Measurements from ENCODE around the gene TNRC18.

DNA sequence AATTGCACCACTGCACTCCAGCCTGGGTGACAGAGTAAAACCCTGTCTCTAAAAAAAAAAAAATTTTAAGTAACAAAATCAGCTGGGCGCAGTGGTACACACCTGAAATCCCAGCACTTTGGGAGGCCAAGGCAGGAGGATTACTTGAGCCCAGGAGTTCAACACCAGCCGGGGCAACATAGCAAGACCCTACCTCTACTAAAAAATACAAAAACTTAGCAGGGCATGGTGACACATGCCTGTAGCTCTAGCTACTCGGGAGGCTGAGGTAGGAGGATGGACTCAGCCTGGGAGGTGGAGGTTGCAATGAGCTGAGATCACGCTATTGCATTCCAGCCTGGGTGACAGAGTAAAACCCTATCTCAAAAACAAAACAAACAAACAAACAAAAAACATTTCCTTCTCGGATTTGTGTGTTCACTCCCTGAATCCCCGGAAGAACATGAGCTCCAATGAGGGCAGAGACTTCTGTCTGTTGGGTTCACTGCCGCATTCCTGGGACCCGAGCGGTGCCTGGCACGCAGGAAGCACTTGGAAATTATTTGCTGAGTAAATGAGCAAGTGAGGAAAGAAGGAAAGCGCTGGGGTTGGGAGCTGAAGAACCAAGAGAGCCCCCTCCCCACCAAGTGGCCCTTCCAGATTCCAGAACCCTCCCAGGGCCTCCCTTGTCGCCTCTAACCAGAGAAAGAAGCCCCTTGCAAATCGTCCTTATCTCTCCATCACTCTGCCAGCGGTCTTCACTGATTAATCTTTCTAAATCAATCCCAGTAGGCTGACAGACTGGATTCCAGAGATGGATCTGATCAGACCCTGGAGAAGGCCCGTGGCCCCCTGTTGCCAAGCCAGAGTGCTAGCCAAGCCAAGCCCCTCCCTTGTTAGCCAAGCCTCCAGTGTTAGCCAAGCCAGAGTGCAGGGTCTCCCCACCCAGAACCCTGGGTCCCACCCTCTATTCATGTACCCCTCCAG is 6.2 kb downstream of the TNRC18 start:
- TF ChIP-seq POLR2A (IDR thresholded peaks at IDR 0.05; ENCODE audit: low read depth, low read length) (no peak), POLR2AphosphoS5 (IDR thresholded peaks at IDR 0.05; ENCODE audit: insufficient read depth, low read depth, low read length) (no peak)
- TF ChIP-seq, protein P1, sequence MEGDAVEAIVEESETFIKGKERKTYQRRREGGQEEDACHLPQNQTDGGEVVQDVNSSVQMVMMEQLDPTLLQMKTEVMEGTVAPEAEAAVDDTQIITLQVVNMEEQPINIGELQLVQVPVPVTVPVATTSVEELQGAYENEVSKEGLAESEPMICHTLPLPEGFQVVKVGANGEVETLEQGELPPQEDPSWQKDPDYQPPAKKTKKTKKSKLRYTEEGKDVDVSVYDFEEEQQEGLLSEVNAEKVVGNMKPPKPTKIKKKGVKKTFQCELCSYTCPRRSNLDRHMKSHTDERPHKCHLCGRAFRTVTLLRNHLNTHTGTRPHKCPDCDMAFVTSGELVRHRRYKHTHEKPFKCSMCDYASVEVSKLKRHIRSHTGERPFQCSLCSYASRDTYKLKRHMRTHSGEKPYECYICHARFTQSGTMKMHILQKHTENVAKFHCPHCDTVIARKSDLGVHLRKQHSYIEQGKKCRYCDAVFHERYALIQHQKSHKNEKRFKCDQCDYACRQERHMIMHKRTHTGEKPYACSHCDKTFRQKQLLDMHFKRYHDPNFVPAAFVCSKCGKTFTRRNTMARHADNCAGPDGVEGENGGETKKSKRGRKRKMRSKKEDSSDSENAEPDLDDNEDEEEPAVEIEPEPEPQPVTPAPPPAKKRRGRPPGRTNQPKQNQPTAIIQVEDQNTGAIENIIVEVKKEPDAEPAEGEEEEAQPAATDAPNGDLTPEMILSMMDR (IDR thresholded peaks at IDR 0.05; ENCODE audit: extremely low read depth in 1 of 2, insufficient read depth in 1 of 2, low read depth in 1 of 2, low read length in 2 of 2), result no peak
- TF ChIP-seq, protein P2, sequence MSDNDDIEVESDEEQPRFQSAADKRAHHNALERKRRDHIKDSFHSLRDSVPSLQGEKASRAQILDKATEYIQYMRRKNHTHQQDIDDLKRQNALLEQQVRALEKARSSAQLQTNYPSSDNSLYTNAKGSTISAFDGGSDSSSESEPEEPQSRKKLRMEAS (IDR thresholded peaks at IDR 0.05; ENCODE audit: insufficient read depth, insufficient read length), result no peak
